ENCODE results near the gene PLOD2.

PLOD2 gene

GRCh38 chr3:146020969-146021368 lies 140.0 kb downstream of the PLOD2 start:
- H3K4me3 ChIP-seq (ENCODE audit: low read depth, low read length) = no peak overlapping the region
- TF ChIP-seq, protein P1, sequence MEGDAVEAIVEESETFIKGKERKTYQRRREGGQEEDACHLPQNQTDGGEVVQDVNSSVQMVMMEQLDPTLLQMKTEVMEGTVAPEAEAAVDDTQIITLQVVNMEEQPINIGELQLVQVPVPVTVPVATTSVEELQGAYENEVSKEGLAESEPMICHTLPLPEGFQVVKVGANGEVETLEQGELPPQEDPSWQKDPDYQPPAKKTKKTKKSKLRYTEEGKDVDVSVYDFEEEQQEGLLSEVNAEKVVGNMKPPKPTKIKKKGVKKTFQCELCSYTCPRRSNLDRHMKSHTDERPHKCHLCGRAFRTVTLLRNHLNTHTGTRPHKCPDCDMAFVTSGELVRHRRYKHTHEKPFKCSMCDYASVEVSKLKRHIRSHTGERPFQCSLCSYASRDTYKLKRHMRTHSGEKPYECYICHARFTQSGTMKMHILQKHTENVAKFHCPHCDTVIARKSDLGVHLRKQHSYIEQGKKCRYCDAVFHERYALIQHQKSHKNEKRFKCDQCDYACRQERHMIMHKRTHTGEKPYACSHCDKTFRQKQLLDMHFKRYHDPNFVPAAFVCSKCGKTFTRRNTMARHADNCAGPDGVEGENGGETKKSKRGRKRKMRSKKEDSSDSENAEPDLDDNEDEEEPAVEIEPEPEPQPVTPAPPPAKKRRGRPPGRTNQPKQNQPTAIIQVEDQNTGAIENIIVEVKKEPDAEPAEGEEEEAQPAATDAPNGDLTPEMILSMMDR (IDR thresholded peaks at IDR 0.05; ENCODE audit: low read depth, low read length) = peak; percentile 12

GRCh38 chr3:146019508-146019907 lies 141.5 kb downstream of the PLOD2 start:
- no peak overlapping the region for H3K4me3 ChIP-seq (ENCODE audit: low read depth, low read length)
- TF ChIP-seq, protein P1 (IDR thresholded peaks at IDR 0.05; ENCODE audit: low read depth, low read length) = no peak
- in situ Hi-C loops (cut with HindIII; ENCODE audit: low sequenced_read_pairs) = no loop called here
- peak; percentile 57 for DNase-seq (ENCODE audit: low read depth, low spot score)

More at GRCh38 chr3:146020969-146021368, 140.0 kb downstream of the PLOD2 start:
- in situ Hi-C loops (cut with HindIII; ENCODE audit: low sequenced_read_pairs) = no loop called here
- no peak for DNase-seq (ENCODE audit: low read depth, low spot score)

All from astrocyte of the spinal cord (primary cell).